Stomach smooth muscle (tissue), 2 donors: ENCODE data around the gene TRAIP.
"Not testable (repeated sequence)": the region's sequence is repeated elsewhere in the genome, so short reads cannot be mapped to it uniquely, and the experiment has no call there.

Source experiments
- H3K27ac ChIP-seq: one replicate; pipeline ENCODE4 v1.7.0; 2013; ENCODE audit warnings: mild to moderate bottlenecking, low read length, inconsistent platforms
- H3K27me3 ChIP-seq, 2 donors: one replicate each; pipeline ENCODE4 v1.7.0; 2013; ENCODE audit warnings: low read length in 2 of 2; ENCODE audit not compliant: insufficient read depth in 2 of 2, control insufficient read depth in 1 of 2
- H3K36me3 ChIP-seq, 2 donors: one replicate each; pipeline ENCODE4 v1.7.0; 2013; ENCODE audit warnings: low read length in 2 of 2; ENCODE audit not compliant: control insufficient read depth in 2 of 2, insufficient read depth in 2 of 2
- H3K4me1 ChIP-seq: one replicate; pipeline ENCODE4 v1.7.0; 2013; ENCODE audit warnings: low read length; ENCODE audit not compliant: control insufficient read depth, insufficient read depth
- H3K4me3 ChIP-seq, 2 donors: one replicate each; pipeline ENCODE4 v1.7.0; 2013; ENCODE audit warnings: low read length in 2 of 2
- H3K9ac ChIP-seq, 2 donors: one replicate each; pipeline ENCODE4 v1.7.0; 2013; ENCODE audit warnings: low read length in 2 of 2, mild to moderate bottlenecking in 1 of 2
- H3K9me3 ChIP-seq, 2 donors: one replicate each; pipeline ENCODE4 v1.7.0; 2013; ENCODE audit warnings: low read length in 2 of 2; ENCODE audit not compliant: control insufficient read depth in 2 of 2
- donor health status: healthy.
- donor health status: Pancreatic carcinoma.

TRAIP gene

GRCh38 chr3:49856181-49857005 lies at the start of gene TRAIP:
Gene TRAIP, minus strand, starts transcription at chr3:49856564. Its CDS starts 111 bp downstream, at chr3:49856453.
- peak within 1 kb of the TSS; percentile 86 for H3K27ac ChIP-seq
- H3K9ac ChIP-seq = peak within 1 kb of the TSS; percentile 59 to 79
- peaks cover 15% of the 10 kb centered on the region for H3K4me1 ChIP-seq

GRCh38 chr3:49904448-49904847 lies 48.1 kb upstream of the TRAIP start:
- H3K27ac ChIP-seq, H3K9ac ChIP-seq, H3K9me3 ChIP-seq, H3K4me3 ChIP-seq, H3K27me3 ChIP-seq, H3K36me3 ChIP-seq: not testable (repeated sequence)
- H3K4me1 ChIP-seq = peaks cover 28% of the 10 kb centered on the region

More at GRCh38 chr3:49856181-49857005, at the start of gene TRAIP:
- peak within 1 kb of the TSS; percentile 74 to 84 for H3K4me3 ChIP-seq
- H3K9me3 ChIP-seq = no peaks in the 10 kb centered on the region
- no peaks in the 10 kb centered on the region for H3K36me3 ChIP-seq
- no peaks in the 10 kb centered on the region for H3K27me3 ChIP-seq

- no peaks in the 10 kb centered on the region for H3K27me3 ChIP-seq
- H3K4me3 ChIP-seq = peak within 1 kb of the TSS; percentile 59 to 75
- H3K27ac ChIP-seq = no peak within 1 kb of the TSS
- no peaks in the 10 kb centered on the region for H3K9me3 ChIP-seq
- H3K36me3 ChIP-seq = no peaks in the 10 kb centered on the region
- H3K4me1 ChIP-seq = peaks cover 28% of the 10 kb centered on the region
- peak within 1 kb of the TSS; percentile 32 to 47 for H3K9ac ChIP-seq
These were observed 47.4 kb upstream of the TRAIP start, which contains the start of gene MST1R for GRCh38 chr3:49903451-49904424. Gene MST1R, minus strand, starts transcription at chr3:49903873. Its CDS starts 264 bp downstream, at chr3:49903609.

- Histone ChIP-seq H3K4me1 (peaks cover 28% of the 10 kb centered on the region), H3K27me3 (no peaks in the 10 kb centered on the region), H3K36me3 (no peaks in the 10 kb centered on the region), H3K9ac (no peak overlapping the region), H3K9me3 (no peaks in the 10 kb centered on the region), H3K27ac (no peak overlapping the region), H3K4me3 (peak overlapping the region; percentile 59 to 75)
These were observed 46.4 kb upstream of the TRAIP start for GRCh38 chr3:49902511-49903345.

GRCh38 chr3:49901366-49902339 lies 45.3 kb upstream of the TRAIP start:
- Histone ChIP-seq H3K36me3 (peaks cover 0 to 2% of the 10 kb centered on the region in 2 donors), H3K4me1 (peaks cover 28% of the 10 kb centered on the region), H3K27ac (no peak overlapping the region), H3K9me3 (no peaks in the 10 kb centered on the region), H3K4me3 (no peak overlapping the region), H3K9ac (no peak overlapping the region), H3K27me3 (no peaks in the 10 kb centered on the region)

- Histone ChIP-seq H3K4me3 (no peak overlapping the region), H3K9me3 (no peaks in the 10 kb centered on the region), H3K9ac (no peak overlapping the region), H3K27me3 (no peaks in the 10 kb centered on the region), H3K27ac (no peak overlapping the region), H3K4me1 (peaks cover 19% of the 10 kb centered on the region), H3K36me3 (peaks cover 0 to 5% of the 10 kb centered on the region in 2 donors)
These were observed 44.3 kb upstream of the TRAIP start for GRCh38 chr3:49900491-49901153.

GRCh38 chr3:49899815-49900214 lies 43.5 kb upstream of the TRAIP start:
- no peak overlapping the region for H3K27ac ChIP-seq
- H3K9ac ChIP-seq = no peak overlapping the region
- H3K36me3 ChIP-seq = peaks cover 0 to 5% of the 10 kb centered on the region in 2 donors

GRCh38 chr3:49898991-49899390 lies 42.6 kb upstream of the TRAIP start:
- Histone ChIP-seq H3K27me3 (no peaks in the 10 kb centered on the region), H3K4me1 (peaks cover 16% of the 10 kb centered on the region), H3K4me3 (no peak overlapping the region), H3K9me3 (no peaks in the 10 kb centered on the region), H3K27ac (no peak overlapping the region), H3K9ac (no peak overlapping the region), H3K36me3 (peaks cover 0 to 5% of the 10 kb centered on the region in 2 donors)

More at GRCh38 chr3:49899815-49900214, 43.5 kb upstream of the TRAIP start:
- Histone ChIP-seq H3K4me3 (no peak overlapping the region), H3K27me3 (no peaks in the 10 kb centered on the region), H3K9me3 (no peaks in the 10 kb centered on the region), H3K4me1 (peaks cover 16% of the 10 kb centered on the region)

GRCh38 chr3:49896345-49896744 lies 40.0 kb upstream of the TRAIP start:
- Histone ChIP-seq H3K9me3 (no peaks in the 10 kb centered on the region), H3K36me3 (peaks cover 0 to 5% of the 10 kb centered on the region in 2 donors), H3K4me1 (peaks cover 6% of the 10 kb centered on the region), H3K9ac (no peak overlapping the region), H3K4me3 (no peak overlapping the region), H3K27me3 (no peaks in the 10 kb centered on the region), H3K27ac (no peak overlapping the region)
